HUES6 (cell line): ENCODE data around the gene FAM72A.
"Not testable (repeated sequence)": the region's sequence is repeated elsewhere in the genome, so short reads cannot be mapped to it uniquely, and the experiment has no call there.

Source experiments
- H3K27ac ChIP-seq: 2 replicates; pipeline ENCODE4 v1.7.0; 2013; ENCODE audit warnings: low read depth, mild to moderate bottlenecking, low read length, inconsistent platforms
- H3K27me3 ChIP-seq: 2 replicates; pipeline ENCODE4 v1.6.1; 2013; ENCODE audit warnings: low read length; ENCODE audit not compliant: control insufficient read depth, insufficient read depth
- H3K36me3 ChIP-seq: 2 replicates; pipeline ENCODE4 v1.6.1; 2013; ENCODE audit warnings: low read length; ENCODE audit not compliant: control insufficient read depth, insufficient read depth
- H3K4me1 ChIP-seq: 2 replicates; pipeline ENCODE4 v1.6.1; 2013; ENCODE audit warnings: low read length; ENCODE audit not compliant: control insufficient read depth, insufficient read depth
- H3K4me3 ChIP-seq: 2 replicates; pipeline ENCODE4 v1.5.1; 2013; ENCODE audit warnings: low read depth, low read length
- H3K9ac ChIP-seq: one replicate; pipeline ENCODE4 v1.6.1; 2013; ENCODE audit warnings: mild to moderate bottlenecking, low read length
- H3K9me3 ChIP-seq: 2 replicates; pipeline ENCODE4 v1.6.1; 2013; ENCODE audit warnings: low read depth, low read length; ENCODE audit not compliant: control insufficient read depth, insufficient read depth

Gene FAM72A

GRCh38 chr1:206178061-206178989 lies 24.3 kb downstream of the FAM72A start:
- not testable (repeated sequence) for H3K9me3 ChIP-seq, H3K27me3 ChIP-seq, H3K27ac ChIP-seq, H3K9ac ChIP-seq, H3K36me3 ChIP-seq, H3K4me1 ChIP-seq, H3K4me3 ChIP-seq

- H3K27ac ChIP-seq, H3K36me3 ChIP-seq, H3K4me3 ChIP-seq, H3K9ac ChIP-seq, H3K27me3 ChIP-seq, H3K9me3 ChIP-seq, H3K4me1 ChIP-seq: not testable (repeated sequence)
These were observed 26.5 kb downstream of the FAM72A start for GRCh38 chr1:206176114-206176502.

GRCh38 chr1:206175459-206176113 lies 27.1 kb downstream of the FAM72A start:
- not testable (repeated sequence) for H3K9me3 ChIP-seq, H3K4me3 ChIP-seq, H3K9ac ChIP-seq, H3K27ac ChIP-seq, H3K27me3 ChIP-seq, H3K4me1 ChIP-seq, H3K36me3 ChIP-seq

- H3K27ac ChIP-seq, H3K36me3 ChIP-seq, H3K27me3 ChIP-seq, H3K4me3 ChIP-seq, H3K4me1 ChIP-seq, H3K9ac ChIP-seq, H3K9me3 ChIP-seq: not testable (repeated sequence)
These were observed 28.3 kb downstream of the FAM72A start for GRCh38 chr1:206174182-206174868.

- H3K27me3 ChIP-seq, H3K36me3 ChIP-seq, H3K9me3 ChIP-seq, H3K4me1 ChIP-seq, H3K4me3 ChIP-seq, H3K27ac ChIP-seq, H3K9ac ChIP-seq: not testable (repeated sequence)
These were observed 29.4 kb downstream of the FAM72A start for GRCh38 chr1:206173110-206173719.

GRCh38 chr1:206169794-206170193 lies 32.8 kb downstream of the FAM72A start:
- not testable (repeated sequence) for H3K4me3 ChIP-seq, H3K9ac ChIP-seq, H3K36me3 ChIP-seq, H3K27ac ChIP-seq, H3K27me3 ChIP-seq, H3K4me1 ChIP-seq, H3K9me3 ChIP-seq

- not testable (repeated sequence) for H3K9ac ChIP-seq, H3K27ac ChIP-seq, H3K9me3 ChIP-seq, H3K36me3 ChIP-seq, H3K27me3 ChIP-seq, H3K4me3 ChIP-seq, H3K4me1 ChIP-seq
These were observed 35.1 kb downstream of the FAM72A start for GRCh38 chr1:206167350-206168029.

DNA sequence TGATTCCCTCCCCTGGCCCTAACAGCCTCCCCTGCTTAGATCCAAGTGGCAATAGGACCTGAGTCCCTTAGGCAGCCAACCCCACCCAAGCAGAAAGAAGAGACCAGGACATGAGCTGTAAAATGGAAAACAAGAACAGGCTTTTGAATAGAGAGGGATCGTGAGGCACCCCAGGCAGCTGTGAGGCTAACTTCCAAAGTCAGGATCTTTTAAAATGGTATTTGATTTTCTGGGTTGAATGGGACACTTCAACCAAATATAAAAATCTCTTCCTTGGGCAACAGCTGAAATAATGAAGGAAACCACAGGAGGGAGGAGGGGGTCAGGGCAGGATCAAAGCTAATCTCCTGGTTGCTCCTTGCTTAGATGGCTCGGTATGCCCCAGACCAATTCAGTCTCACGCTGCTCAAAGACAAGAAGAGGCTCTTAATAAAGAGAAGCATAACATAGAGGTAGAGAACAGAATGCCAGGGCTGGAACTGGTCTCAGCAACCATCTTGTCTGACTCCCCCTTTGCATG lies 56.8 kb downstream of the FAM72A start:
- Histone ChIP-seq H3K36me3 (no peaks in the 10 kb centered on the region), H3K9ac (no peak overlapping the region), H3K27ac (no peak overlapping the region), H3K4me1 (0 out of 2 replicates have a peak, but pooled peaks cover 4% of the 10 kb centered on the region), H3K27me3 (no peaks in the 10 kb centered on the region), H3K4me3 (no peak overlapping the region), H3K9me3 (no peaks in the 10 kb centered on the region)

DNA sequence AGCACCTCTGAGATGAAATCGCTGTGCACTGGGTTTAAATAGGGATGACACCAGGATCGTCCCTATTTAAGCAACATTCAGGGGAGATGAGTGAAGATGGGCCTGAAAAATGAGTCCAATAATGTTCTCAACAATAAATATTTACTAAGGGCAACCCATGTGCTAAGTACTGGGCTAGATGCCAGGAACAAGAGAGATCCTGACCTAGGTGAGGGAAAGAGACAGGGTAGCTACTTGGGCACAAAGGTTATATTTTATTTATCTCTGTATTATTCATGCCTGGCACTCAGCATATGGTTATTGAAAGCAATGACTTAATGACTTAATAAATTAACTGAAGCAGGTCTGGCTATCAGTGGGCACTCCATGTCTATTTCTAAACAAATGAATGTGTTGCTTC lies 58.0 kb downstream of the FAM72A start:
- H3K9me3 ChIP-seq, result peaks cover 5% of the 10 kb centered on the region; the same call in 1 of the 2 replicates
- no peak overlapping the region for H3K27ac ChIP-seq

GRCh38 chr1:206143537-206144172 lies 59.0 kb downstream of the FAM72A start:
- Histone ChIP-seq H3K4me1 (0 out of 2 replicates have a peak, but pooled peaks cover 4% of the 10 kb centered on the region), H3K9ac (no peak overlapping the region), H3K9me3 (peaks cover 5% of the 10 kb centered on the region; the same call in 1 of the 2 replicates), H3K4me3 (no peak overlapping the region), H3K36me3 (no peaks in the 10 kb centered on the region), H3K27ac (no peak overlapping the region), H3K27me3 (no peaks in the 10 kb centered on the region)

More for the DNA sequence above, 58.0 kb downstream of the FAM72A start:
- H3K4me1 ChIP-seq, result 0 out of 2 replicates have a peak, but pooled peaks cover 4% of the 10 kb centered on the region
- H3K4me3 ChIP-seq, result no peak overlapping the region
- H3K27me3 ChIP-seq, result no peaks in the 10 kb centered on the region
- no peak overlapping the region for H3K9ac ChIP-seq
- H3K36me3 ChIP-seq, result no peaks in the 10 kb centered on the region
